GM23248 (cell line): Measurements from ENCODE around the gene SMG7. TPM values are rescaled to one million over a fixed set of nuclear protein-coding genes. Genes with fewer than 3 reads are reported as not detected.

Experiments used
- DNase-seq: peaks from one replicate; pipeline ENCODE4 v3.0.0-alpha.2; 2015
- H2AFZ ChIP-seq: fragments of 200-600 bp; sonication (generic); 2 replicates; pipeline ENCODE4 v1.6.1; 2016; ENCODE audit warnings: antibody characterized with exemption
- H3F3A ChIP-seq: fragments of 200-600 bp; sonication (generic); 2 replicates; pipeline ENCODE4 v1.6.1; 2016; ENCODE audit warnings: mild to moderate bottlenecking, antibody characterized with exemption, mixed run types; ENCODE audit not compliant: insufficient read depth
- H3K27ac ChIP-seq: fragments of 200-600 bp; sonication (generic); 2 replicates; pipeline ENCODE4 v1.5.1; 2016; ENCODE audit warnings: mild to moderate bottlenecking
- H3K27me3 ChIP-seq: fragments of 200-600 bp; sonication (generic); replicated peaks from 2 replicates; pipeline ENCODE4 v1.6.1; 2016; ENCODE audit warnings: mild to moderate bottlenecking; ENCODE audit not compliant: insufficient read depth
- H3K36me3 ChIP-seq: fragments of 200-600 bp; sonication (generic); 2 replicates; pipeline ENCODE4 v1.6.1; 2016; ENCODE audit warnings: low read depth, mild to moderate bottlenecking
- H3K4me1 ChIP-seq: fragments of 200-600 bp; sonication (generic); 2 replicates; pipeline ENCODE4 v1.6.1; 2016; ENCODE audit warnings: mild to moderate bottlenecking; ENCODE audit not compliant: insufficient read depth
- H3K4me2 ChIP-seq: fragments of 200-600 bp; sonication (generic); one replicate; pipeline ENCODE4 v1.6.1; 2016; ENCODE audit warnings: mild to moderate bottlenecking; ENCODE audit not compliant: unreplicated experiment
- H3K4me3 ChIP-seq: fragments of 200-600 bp; sonication (generic); 2 replicates; pipeline ENCODE4 v1.5.1; 2016; ENCODE audit warnings: mild to moderate bottlenecking
- H3K79me2 ChIP-seq: fragments of 200-600 bp; sonication (generic); 2 replicates; pipeline ENCODE4 v1.6.1; 2016; ENCODE audit warnings: mild to moderate bottlenecking; ENCODE audit not compliant: insufficient read depth
- H3K9ac ChIP-seq: fragments of 200-600 bp; sonication (generic); 2 replicates; pipeline ENCODE4 v1.6.1; 2016; ENCODE audit warnings: mild to moderate bottlenecking
- H3K9me2 ChIP-seq: fragments of 200-600 bp; sonication (generic); 2 replicates; pipeline ENCODE4 v1.6.1; 2016; ENCODE audit warnings: mixed run types, mild to moderate bottlenecking, moderate library complexity; ENCODE audit not compliant: insufficient read depth
- H3K9me3 ChIP-seq: fragments of 200-600 bp; sonication (generic); one replicate; pipeline ENCODE4 v1.6.1; 2017; ENCODE audit warnings: low read depth
- H4K20me1 ChIP-seq: fragments of 200-600 bp; sonication (generic); 2 replicates; pipeline ENCODE4 v1.6.0; 2016; ENCODE audit not compliant: insufficient read depth
- EZH2 ChIP-seq: fragments of 200-600 bp; sonication (generic); IDR thresholded peaks from 2 replicates; pipeline ENCODE4 v1.6.1; 2018; ENCODE audit warnings: antibody characterized with exemption, mild to moderate bottlenecking; ENCODE audit not compliant: insufficient read depth, poor library complexity, severe bottlenecking
- EZH2phosphoT487 ChIP-seq: fragments of 200-600 bp; sonication (generic); IDR thresholded peaks from 2 replicates; pipeline ENCODE4 v1.6.1; 2018; ENCODE audit warnings: antibody characterized with exemption, moderate library complexity, mild to moderate bottlenecking, low read depth; ENCODE audit not compliant: insufficient read depth
- WGBS, 2 experiments: methylation state at CpG; one replicate each; pipeline ENCODE4 v1.1.6; 2015 to 2017; ENCODE audit warnings: low lambda C conversion rate in 2 of 2, low coverage in 1 of 2; ENCODE audit errors: missing lambda C conversion rate in 2 of 2; 5-methylcytosine and 5-hydroxymethylcytosine counted together
- in situ Hi-C: fragments of 300-500 bp; cut with MboI; formaldehyde crosslinking; loops from 2 replicates; pipeline ENCODE4 v1.15.0; 2020
- polyA plus RNA-seq: library from polyadenylated mRNA; unstranded; fragments of >200 nt; fragmentation: Nextera tagmentation; extraction: Ambion mirVana; gene quantifications from 2 replicates; pipeline ENCODE4 v1.2.1, GENCODE V29; 2016
- total RNA-seq: library from RNA; depleted of rRNA; stranded (reverse); fragments of >200 nt; shearing (Covaris generic); gene quantifications from 2 replicates; pipeline ENCODE4 v1.2.3, GENCODE V29; 2014

The SMG7 gene
- total and polyA plus RNA-seq, 2 experiments from 2014 or later: 18.7 to 32.8 TPM

DNA sequence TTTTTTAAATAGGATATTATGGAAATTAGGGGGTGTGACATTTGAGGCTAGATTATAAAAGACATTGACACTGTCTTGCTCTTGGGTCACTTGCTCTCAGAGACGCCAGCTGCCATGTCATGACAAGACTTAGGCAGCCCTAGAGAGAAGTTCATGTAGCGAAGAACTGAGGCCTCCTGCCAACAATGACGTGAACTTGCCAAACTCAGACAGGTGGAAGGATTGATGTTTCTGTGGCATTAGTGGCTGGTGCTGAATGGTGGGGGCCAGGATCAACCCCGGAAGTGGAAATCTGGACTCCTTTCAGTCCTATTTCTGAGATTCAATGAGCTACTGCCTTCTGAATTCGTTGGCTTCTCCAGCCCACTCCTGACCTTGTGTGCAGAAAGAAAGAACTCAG, 103.3 kb downstream of the SMG7 start:
- no peak for DNase-seq

DNA sequence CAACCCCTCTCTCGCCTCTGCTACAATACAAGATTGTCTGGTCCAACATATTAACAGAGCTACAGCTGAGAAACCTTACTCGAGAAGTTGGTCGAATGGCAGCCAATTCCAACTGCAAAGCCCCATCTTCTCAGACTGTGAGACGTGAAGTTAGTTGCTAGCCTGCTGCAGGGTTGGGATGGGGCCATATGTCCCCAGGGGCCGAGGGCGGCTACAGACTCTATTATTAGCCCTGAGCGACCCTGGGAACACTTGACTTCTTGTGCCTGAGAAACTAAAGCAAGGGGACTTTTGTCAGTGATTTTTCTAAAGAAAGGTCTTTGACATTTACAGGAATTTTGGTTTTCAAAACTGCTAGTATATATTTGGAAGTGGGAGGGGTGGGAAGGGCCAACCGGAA, 104.2 kb downstream of the SMG7 start:
- no peak overlapping the region for H3K27ac ChIP-seq
- H3K9me2 ChIP-seq: no peaks in the 10 kb centered on the region
- no peak overlapping the region for H2AFZ ChIP-seq
- DNase-seq: no peak
- H4K20me1 ChIP-seq: no peaks in the 10 kb centered on the region
- H3K79me2 ChIP-seq: no peaks in the 10 kb centered on the region
- H3K36me3 ChIP-seq: no peaks in the 10 kb centered on the region
- 80 to 81% methylated on average over 8 of the region's 8 CpGs for WGBS, 2 experiments
- no peak overlapping the region for H3K9ac ChIP-seq
- H3K4me1 ChIP-seq: 0 out of 2 replicates have a peak, but pooled peaks cover 6% of the 10 kb centered on the region
- no peaks in the 10 kb centered on the region for H3K9me3 ChIP-seq
- H3F3A ChIP-seq: no peaks in the 10 kb centered on the region
- TF ChIP-seq EZH2 (no peak), EZH2phosphoT487 (no peak)
- H3K4me3 ChIP-seq: no peak overlapping the region
- no peak overlapping the region for H3K4me2 ChIP-seq
- H3K27me3 ChIP-seq: no peaks in the 10 kb centered on the region
- in situ Hi-C loops: no loop called here

More for the DNA sequence above, 103.3 kb downstream of the SMG7 start:
- in situ Hi-C loops: no loop called here
- Histone ChIP-seq H3K36me3 (no peaks in the 10 kb centered on the region), H2AFZ (no peak overlapping the region), H3K9ac (no peak overlapping the region), H3F3A (no peaks in the 10 kb centered on the region), H3K9me3 (no peaks in the 10 kb centered on the region), H3K27ac (no peak overlapping the region), H4K20me1 (no peaks in the 10 kb centered on the region), H3K27me3 (no peaks in the 10 kb centered on the region), H3K4me3 (no peak overlapping the region), H3K9me2 (no peaks in the 10 kb centered on the region), H3K79me2 (no peaks in the 10 kb centered on the region), H3K4me1 (0 out of 2 replicates have a peak, but pooled peaks cover 6% of the 10 kb centered on the region), H3K4me2 (no peak overlapping the region)
- TF ChIP-seq EZH2 (no peak), EZH2phosphoT487 (no peak)
- WGBS, 2 experiments: 59 to 68% methylated on average over 5 of the region's 5 CpGs

DNA sequence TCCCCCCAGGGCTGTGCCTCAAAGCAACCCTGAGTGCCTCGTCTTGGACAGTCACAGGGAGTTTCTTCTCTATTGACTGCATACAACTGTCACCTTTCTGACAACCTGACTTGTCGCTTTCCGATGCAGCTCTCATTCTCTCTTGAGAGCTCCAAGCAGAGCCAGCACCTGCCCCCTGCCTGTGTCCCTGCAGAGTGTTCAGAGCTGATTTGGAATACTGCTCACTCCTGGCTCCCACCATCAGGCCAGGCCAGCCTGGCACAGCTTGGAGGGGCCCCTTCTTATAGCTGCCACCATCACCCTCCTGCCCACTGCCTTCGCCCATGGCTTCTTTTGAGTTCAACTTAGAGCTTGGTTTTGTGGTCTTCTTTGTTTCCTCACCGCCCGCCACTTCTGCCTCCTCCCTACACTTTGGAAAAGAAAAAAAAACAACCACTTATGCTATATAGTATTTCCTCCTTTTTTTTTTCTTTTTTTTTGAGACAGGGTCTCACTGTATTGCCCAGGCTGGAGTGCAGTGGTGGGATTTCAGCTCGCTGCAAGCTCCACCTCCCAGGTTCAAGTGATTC, 105.7 kb downstream of the SMG7 start:
- DNase-seq: no peak
- no peaks in the 10 kb centered on the region for H3K4me1 ChIP-seq
- no peaks in the 10 kb centered on the region for H3K79me2 ChIP-seq
- no peaks in the 10 kb centered on the region for H3K9me2 ChIP-seq
- H3K9me3 ChIP-seq: no peaks in the 10 kb centered on the region
- 86% methylated on average over 7 of the region's 7 CpGs for WGBS, 2 experiments
- no peak overlapping the region for H3K9ac ChIP-seq
- H3K27me3 ChIP-seq: no peaks in the 10 kb centered on the region
- H3K4me2 ChIP-seq: no peak overlapping the region
- in situ Hi-C loops: no loop called here
- no peak overlapping the region for H3K4me3 ChIP-seq
- H3F3A ChIP-seq: no peaks in the 10 kb centered on the region
- no peak for TF ChIP-seq EZH2phosphoT487
- no peaks in the 10 kb centered on the region for H4K20me1 ChIP-seq
- no peak overlapping the region for H2AFZ ChIP-seq
- no peaks in the 10 kb centered on the region for H3K36me3 ChIP-seq
- no peak overlapping the region for H3K27ac ChIP-seq

DNA sequence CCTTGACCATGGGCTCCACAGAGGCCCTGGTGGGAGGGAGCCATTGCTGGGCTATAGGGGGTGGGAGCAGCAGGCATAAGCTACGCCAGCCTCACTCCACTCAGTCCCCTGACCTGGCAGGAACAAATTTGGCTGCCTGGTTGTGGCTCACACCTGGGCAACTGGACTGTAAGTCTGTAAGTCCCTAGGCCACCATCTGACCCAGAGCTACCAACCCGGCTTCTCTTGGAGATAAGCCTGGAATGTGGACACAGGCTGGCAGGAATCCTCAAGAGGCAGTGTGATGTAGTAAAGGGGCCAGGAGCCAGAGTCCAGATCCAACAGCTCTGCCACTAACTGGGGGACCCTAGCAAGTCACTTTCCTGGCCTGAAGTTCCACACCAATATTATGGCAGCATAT, 106.6 kb downstream of the SMG7 start:
- DNase-seq: no peak
- Histone ChIP-seq H2AFZ (no peak overlapping the region), H3K4me1 (no peaks in the 10 kb centered on the region), H3K4me2 (no peak overlapping the region), H4K20me1 (no peaks in the 10 kb centered on the region), H3K79me2 (no peaks in the 10 kb centered on the region), H3K9me2 (no peaks in the 10 kb centered on the region), H3K27me3 (no peaks in the 10 kb centered on the region), H3K9me3 (no peaks in the 10 kb centered on the region), H3K4me3 (no peak overlapping the region), H3K9ac (no peak overlapping the region), H3K36me3 (no peaks in the 10 kb centered on the region), H3K27ac (no peak overlapping the region), H3F3A (peaks cover 5% of the 10 kb centered on the region; the same call in 1 of the 2 replicates)
- 62 to 70% methylated on average over 2 of the region's 2 CpGs for WGBS, 2 experiments
- TF ChIP-seq EZH2phosphoT487: no peak
- TF ChIP-seq EZH2: no peak
- in situ Hi-C loops: no loop called here

DNA sequence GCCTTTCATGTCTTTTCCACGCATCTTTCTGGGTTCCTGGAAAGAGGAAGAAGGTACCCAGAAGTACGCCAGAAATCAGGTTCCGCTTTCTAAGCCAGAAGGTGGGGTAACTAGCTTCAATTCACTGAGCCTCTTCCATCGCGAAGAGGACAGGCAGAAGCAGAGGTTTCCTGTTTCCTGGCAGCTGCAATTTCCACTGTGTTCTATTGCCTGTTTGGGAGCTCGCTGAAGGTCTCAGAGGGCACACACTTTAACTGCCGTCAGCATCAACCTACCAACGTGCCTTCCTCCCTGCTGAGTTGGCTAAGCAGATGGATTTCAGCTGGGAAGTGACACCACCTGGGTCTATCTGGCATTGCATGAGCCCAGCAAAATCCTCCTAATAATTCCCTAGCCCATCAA, 108.0 kb downstream of the SMG7 start:
- Histone ChIP-seq H4K20me1 (no peaks in the 10 kb centered on the region), H3F3A (peaks cover 5% of the 10 kb centered on the region; the same call in 1 of the 2 replicates), H3K4me1 (no peaks in the 10 kb centered on the region), H3K27me3 (no peaks in the 10 kb centered on the region), H3K9me3 (no peaks in the 10 kb centered on the region), H3K4me3 (no peak overlapping the region), H3K9ac (no peak overlapping the region), H2AFZ (no peak overlapping the region), H3K9me2 (no peaks in the 10 kb centered on the region), H3K36me3 (no peaks in the 10 kb centered on the region), H3K79me2 (no peaks in the 10 kb centered on the region), H3K4me2 (no peak overlapping the region), H3K27ac (no peak overlapping the region)
- 57 to 59% methylated on average over 8 of the region's 8 CpGs for WGBS, 2 experiments
- DNase-seq: no peak
- in situ Hi-C loops: no loop called here
- TF ChIP-seq EZH2phosphoT487: no peak
- no peak for TF ChIP-seq EZH2
